GM13977 (cell line): ENCODE data around the gene FAM222B.
A peak's percentile ranks its signal among the peaks of the same experiment; 100 is the strongest.
"Not testable (repeated sequence)": the region's sequence is repeated elsewhere in the genome, so short reads cannot be mapped to it uniquely, and the experiment has no call there.

Experiments used
- DNase-seq: peaks from one replicate; pipeline ENCODE4 v3.0.0; 2012; ENCODE audit warnings: low spot score
- CTCF ChIP-seq: IDR thresholded peaks from 2 replicates; pipeline ENCODE4 v1.5.1; 2012; ENCODE audit warnings: mild to moderate bottlenecking, control low read depth; ENCODE audit not compliant: insufficient read depth; ENCODE audit errors: extremely low read depth, missing control alignments
- in situ Hi-C: fragments of 300-500 bp; cut with MboI; formaldehyde crosslinking; loops from one replicate; pipeline ENCODE4 v1.12.0; 2022; ENCODE audit warnings: low sequenced_read_pairs, low pct_unique_long_range_greater_than_20kb, mixed read lengths, inconsistent platforms; ENCODE audit not compliant: unreplicated experiment

Gene FAM222B

GRCh38 chr17:28879886-28880571, 37.4 kb upstream of the FAM222B start:
- no peak for TF ChIP-seq CTCF
- in situ Hi-C loops, result no loop called here
- no peak for DNase-seq

GRCh38 chr17:28878981-28879380, 36.4 kb upstream of the FAM222B start:
- peak; percentile 65 for TF ChIP-seq CTCF
- in situ Hi-C loops, result no loop called here
- DNase-seq, result peak; percentile 63

- in situ Hi-C loops, result no loop called here
- DNase-seq, result no peak
- TF ChIP-seq CTCF, result no peak
Observed at GRCh38 chr17:28878158-28878910, 35.7 kb upstream of the FAM222B start.

- in situ Hi-C loops, DNase-seq: not testable (repeated sequence)
Observed at GRCh38 chr17:28877150-28877711, 34.6 kb upstream of the FAM222B start.

- TF ChIP-seq CTCF, result no peak
- DNase-seq, result no peak
- in situ Hi-C loops, result no loop called here
Observed at GRCh38 chr17:28875848-28876550, 33.4 kb upstream of the FAM222B start.

GRCh38 chr17:28874750-28875149, 32.2 kb upstream of the FAM222B start:
- DNase-seq, result no peak
- no peak for TF ChIP-seq CTCF
- in situ Hi-C loops, result no loop called here

GRCh38 chr17:28873839-28874238, 31.2 kb upstream of the FAM222B start:
- no peak for TF ChIP-seq CTCF
- no peak for DNase-seq
- in situ Hi-C loops, result no loop called here
